C4-2B (cell line): ENCODE measurements around the gene SIRT2.

ENCODE experiments used
- ZFX ChIP-seq: fragments of 450-650 bp; IDR thresholded peaks from 2 replicates; pipeline ENCODE4 v1.6.1; 2017
- TF ChIP-seq, protein P1 (sequence below): fragments of 450-650 bp; conservative IDR thresholded peaks from 2 replicates; pipeline ENCODE4 v1.5.1; 2017; ENCODE audit warnings: mild to moderate bottlenecking

- TF ChIP-seq, protein P1, sequence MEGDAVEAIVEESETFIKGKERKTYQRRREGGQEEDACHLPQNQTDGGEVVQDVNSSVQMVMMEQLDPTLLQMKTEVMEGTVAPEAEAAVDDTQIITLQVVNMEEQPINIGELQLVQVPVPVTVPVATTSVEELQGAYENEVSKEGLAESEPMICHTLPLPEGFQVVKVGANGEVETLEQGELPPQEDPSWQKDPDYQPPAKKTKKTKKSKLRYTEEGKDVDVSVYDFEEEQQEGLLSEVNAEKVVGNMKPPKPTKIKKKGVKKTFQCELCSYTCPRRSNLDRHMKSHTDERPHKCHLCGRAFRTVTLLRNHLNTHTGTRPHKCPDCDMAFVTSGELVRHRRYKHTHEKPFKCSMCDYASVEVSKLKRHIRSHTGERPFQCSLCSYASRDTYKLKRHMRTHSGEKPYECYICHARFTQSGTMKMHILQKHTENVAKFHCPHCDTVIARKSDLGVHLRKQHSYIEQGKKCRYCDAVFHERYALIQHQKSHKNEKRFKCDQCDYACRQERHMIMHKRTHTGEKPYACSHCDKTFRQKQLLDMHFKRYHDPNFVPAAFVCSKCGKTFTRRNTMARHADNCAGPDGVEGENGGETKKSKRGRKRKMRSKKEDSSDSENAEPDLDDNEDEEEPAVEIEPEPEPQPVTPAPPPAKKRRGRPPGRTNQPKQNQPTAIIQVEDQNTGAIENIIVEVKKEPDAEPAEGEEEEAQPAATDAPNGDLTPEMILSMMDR = no peak
- TF ChIP-seq ZFX = no peak
Observed at GRCh38 chr19:38834104-38834490, 65.3 kb downstream of the SIRT2 start.
